C4-2B (cell line): ENCODE measurements around the gene DOLPP1.
A peak's percentile ranks its signal among the peaks of the same experiment; 100 is the strongest.

Experiments
- H3K27ac ChIP-seq: fragments of 450-650 bp; 2 replicates; pipeline ENCODE4 v1.5.1; 2017
- CTCF ChIP-seq: fragments of 450-650 bp; conservative IDR thresholded peaks from 2 replicates; pipeline ENCODE4 v1.5.1; 2017; ENCODE audit warnings: mild to moderate bottlenecking
- ZFX ChIP-seq: fragments of 450-650 bp; IDR thresholded peaks from 2 replicates; pipeline ENCODE4 v1.6.1; 2017

Gene DOLPP1

GRCh38 chr9:129074106-129074505, 6.8 kb upstream of the DOLPP1 start:
- H3K27ac ChIP-seq, result no peak overlapping the region
- TF ChIP-seq ZFX (no peak), CTCF (no peak)

- peak overlapping the region; percentile 64; the same call in 1 of the 2 replicates for H3K27ac ChIP-seq
- TF ChIP-seq CTCF (no peak), ZFX (no peak)
Measured at GRCh38 chr9:129075996-129076639, 4.8 kb upstream of the DOLPP1 start.

GRCh38 chr9:129076640-129077037, 4.3 kb upstream of the DOLPP1 start:
- H3K27ac ChIP-seq, result peak overlapping the region; percentile 64
- TF ChIP-seq CTCF, result no peak
- TF ChIP-seq ZFX, result no peak

- H3K27ac ChIP-seq, result peak overlapping the region; percentile 64
- TF ChIP-seq ZFX (no peak), CTCF (no peak)
Measured at GRCh38 chr9:129077236-129077635, 3.7 kb upstream of the DOLPP1 start.

- peak overlapping the region; percentile 17; the same call in 1 of the 2 replicates for H3K27ac ChIP-seq
- TF ChIP-seq CTCF (no peak), ZFX (no peak)
Measured at GRCh38 chr9:129078691-129079503, 2.0 kb upstream of the DOLPP1 start.

- no peak for TF ChIP-seq CTCF
- TF ChIP-seq ZFX, result no peak
- peak overlapping the region; percentile 83 for H3K27ac ChIP-seq
Measured at GRCh38 chr9:129079829-129080228, 1.1 kb upstream of the DOLPP1 start.

GRCh38 chr9:129080298-129080600, 662 bp upstream of the DOLPP1 start:
- TF ChIP-seq CTCF (no peak), ZFX (no peak)

More at GRCh38 chr9:129080298-129080600, 662 bp upstream of the DOLPP1 start:
- H3K27ac ChIP-seq, result peak overlapping the region; percentile 83
